HL-60/S4 treated with retinoic acid at 250 ng/mL for 4 days and 3 days (cell line): Measurements from ENCODE around the gene APOBEC3F.

Experiments used
- in situ Hi-C: fragments of 300-500 bp; cut with MboI; formaldehyde crosslinking; loops from 2 replicates; pipeline ENCODE4 v1.7.0; 2022; ENCODE audit warnings: low sequenced_read_pairs

Gene APOBEC3F

GRCh38 chr22:39091126-39092081 is 50.7 kb downstream of the APOBEC3F start:
- in situ Hi-C loops = no loop called here

- in situ Hi-C loops = no loop called here
Measured at GRCh38 chr22:39092111-39092862, 51.6 kb downstream of the APOBEC3F start.

GRCh38 chr22:39094717-39095389 is 54.2 kb downstream of the APOBEC3F start:
- in situ Hi-C loops = no loop called here

- in situ Hi-C loops = no loop called here
Measured at GRCh38 chr22:39095971-39096370, 55.3 kb downstream of the APOBEC3F start.

- in situ Hi-C loops = no loop called here
Measured at GRCh38 chr22:39097098-39098020, 56.7 kb downstream of the APOBEC3F start, which contains the start of gene APOBEC3H. Gene APOBEC3H (plus strand): TSS chr22:39097244. CDS start chr22:39100279, 3,035 bp downstream.

GRCh38 chr22:39098026-39098425 is 57.4 kb downstream of the APOBEC3F start:
- in situ Hi-C loops = no loop called here

GRCh38 chr22:39098576-39098975 is 57.9 kb downstream of the APOBEC3F start:
- in situ Hi-C loops = no loop called here

GRCh38 chr22:39101226-39101625 is 60.6 kb downstream of the APOBEC3F start:
- in situ Hi-C loops = loop anchor here (25.0 kb wide), 1 partner anchor 239 kb away; the partner anchor contains the start of gene CBX6

- in situ Hi-C loops = loop anchor here (25.0 kb wide), 1 partner anchor 241 kb away; the partner anchor contains the start of gene CBX6
Measured at GRCh38 chr22:39103431-39103830, 62.8 kb downstream of the APOBEC3F start.
